Measurements from ENCODE around the gene FKBP1B.

GRCh38 chr2:24026233-24026632, 23.3 kb upstream of the FKBP1B start:
- TF ChIP-seq CTCF (IDR thresholded peaks at IDR 0.05) (no peak), POLR2A (IDR thresholded peaks at IDR 0.05) (no peak)
